ENCODE measurements around the gene HRH1. TPM values are rescaled to one million over a fixed set of nuclear protein-coding genes. Genes with fewer than 3 reads are reported as not detected.

The HRH1 gene
- total and polyA plus RNA-seq, 2 of the 13 experiments (the other 11 are each of a cell fraction or from before 2014, with no cell fraction given), result not detected

GRCh38 chr3:11213810-11214450, 59.6 kb downstream of the HRH1 start:
- Histone ChIP-seq H3K9ac (ENCODE audit: insufficient read depth, low read depth, low read length) (no peak overlapping the region), H3K36me3 (replicated peaks in 1 of 2; ENCODE audit: control insufficient read depth in 1 of 2, insufficient read depth in 2 of 2, low read length in 2 of 2) (no peaks in the 10 kb centered on the region), H3K4me1 (ENCODE audit: insufficient read depth, low read length) (no peaks in the 10 kb centered on the region), H2AFZ (ENCODE audit: low read length) (no peak overlapping the region), H3K9me3 (ENCODE audit: low read length) (no peaks in the 10 kb centered on the region), H4K20me1 (ENCODE audit: insufficient read depth, low read length) (no peaks in the 10 kb centered on the region), H3K27me3 (ENCODE audit: control insufficient read depth in 1 of 2, insufficient read depth in 2 of 2, low read length in 2 of 2) (peaks cover 0 to 27% of the 10 kb centered on the region in 2 experiments; a peak in 2 of 5 replicates), H3K79me2 (ENCODE audit: insufficient read depth, low read length) (no peaks in the 10 kb centered on the region), H3K27ac (ENCODE audit: extremely low read length, insufficient read depth, low read length) (no peak overlapping the region), H3K4me2 (ENCODE audit: low read depth, low read length) (no peak overlapping the region), H3K4me3 (replicated peaks in 1 of 3; ENCODE audit: insufficient read depth in 1 of 3, low read depth in 2 of 3, low read length in 3 of 3) (no peak overlapping the region)
- no TSS peak for BruUV-seq (replicated peaks)
- no peak for FAIRE-seq
- no peak for DNase-seq (ENCODE audit: low spot score)
- ATAC-seq, result no peak
- POLR2A ChIA-PET, result no interaction called here
- in situ Hi-C loops (cut with HindIII; ENCODE audit: extremely low pct_ligation_motif_present, low pct_unique_long_range_greater_than_20kb), result no loop called here
- WGBS (ENCODE audit: low lambda C conversion rate), result 35% methylated on average over 12 of the region's 12 CpGs
- intact Hi-C loops (cut with micrococcal nuclease; ENCODE audit: unreplicated experiment), result no loop called here
- CTCF ChIA-PET (ENCODE audit: low intra/inter-chr PET ratio, low total read pairs), result no interaction called here
- TF ChIP-seq NCOA5 (CRISPR knock-in tag; IDR thresholded peaks at IDR 0.05) (no peak), EEA1 (CRISPR knock-in tag; IDR thresholded peaks at IDR 0.05; ENCODE audit: borderline replicate concordance) (no peak), FOXO1 (CRISPR knock-in tag; IDR thresholded peaks at IDR 0.05) (no peak), ZKSCAN1 (IDR thresholded peaks at IDR 0.05; ENCODE audit: low read length) (no peak), NFKB2 (CRISPR knock-in tag; IDR thresholded peaks at IDR 0.05; ENCODE audit: borderline replicate concordance) (no peak), NR1H2 (CRISPR knock-in tag; IDR thresholded peaks at IDR 0.05; ENCODE audit: borderline replicate concordance, low read depth) (no peak), EP300 (IDR thresholded peaks at IDR 0.05; ENCODE audit: low read depth in 2 of 2, low read length in 2 of 2) (no peak), EP300 (CRISPR knock-in tag; IDR thresholded peaks at IDR 0.05; ENCODE audit: borderline replicate concordance) (no peak)
- TF ChIP-seq, protein P1, sequence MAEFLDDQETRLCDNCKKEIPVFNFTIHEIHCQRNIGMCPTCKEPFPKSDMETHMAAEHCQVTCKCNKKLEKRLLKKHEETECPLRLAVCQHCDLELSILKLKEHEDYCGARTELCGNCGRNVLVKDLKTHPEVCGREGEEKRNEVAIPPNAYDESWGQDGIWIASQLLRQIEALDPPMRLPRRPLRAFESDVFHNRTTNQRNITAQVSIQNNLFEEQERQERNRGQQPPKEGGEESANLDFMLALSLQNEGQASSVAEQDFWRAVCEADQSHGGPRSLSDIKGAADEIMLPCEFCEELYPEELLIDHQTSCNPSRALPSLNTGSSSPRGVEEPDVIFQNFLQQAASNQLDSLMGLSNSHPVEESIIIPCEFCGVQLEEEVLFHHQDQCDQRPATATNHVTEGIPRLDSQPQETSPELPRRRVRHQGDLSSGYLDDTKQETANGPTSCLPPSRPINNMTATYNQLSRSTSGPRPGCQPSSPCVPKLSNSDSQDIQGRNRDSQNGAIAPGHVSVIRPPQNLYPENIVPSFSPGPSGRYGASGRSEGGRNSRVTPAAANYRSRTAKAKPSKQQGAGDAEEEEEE (CRISPR knock-in tag; IDR thresholded peaks at IDR 0.05; ENCODE audit: borderline replicate concordance), result no peak
